GM18909 (cell line): ENCODE measurements around the gene LRRC32.
"Not testable (repeated sequence)": the region's sequence is repeated elsewhere in the genome, so short reads cannot be mapped to it uniquely, and the experiment has no call there.

Source experiments
- ATAC-seq: cut with Tn5 transposase; IDR thresholded peaks from one replicate; pipeline ENCODE4 v1.9.1; 2021; ENCODE audit warnings: mild to moderate bottlenecking; ENCODE audit not compliant: unreplicated experiment, poor library complexity

LRRC32 gene

GRCh38 chr11:76654298-76654851, 16.2 kb downstream of the LRRC32 start:
- ATAC-seq: no peak

GRCh38 chr11:76653674-76654284, 16.8 kb downstream of the LRRC32 start:
- no peak for ATAC-seq

- ATAC-seq: no peak
Observed at GRCh38 chr11:76653012-76653673, 17.4 kb downstream of the LRRC32 start.

- no peak for ATAC-seq
Observed at GRCh38 chr11:76649851-76650372, 20.6 kb downstream of the LRRC32 start.

GRCh38 chr11:76649011-76649410, 21.5 kb downstream of the LRRC32 start:
- ATAC-seq: no peak

GRCh38 chr11:76648061-76648460, 22.5 kb downstream of the LRRC32 start:
- no peak for ATAC-seq

GRCh38 chr11:76646882-76647534, 23.5 kb downstream of the LRRC32 start:
- no peak for ATAC-seq

- ATAC-seq: no peak
Observed at GRCh38 chr11:76644591-76644990, 26.0 kb downstream of the LRRC32 start.

- not testable (repeated sequence) for ATAC-seq
Observed at GRCh38 chr11:76643711-76644110, 26.8 kb downstream of the LRRC32 start.

GRCh38 chr11:76642341-76642740, 28.2 kb downstream of the LRRC32 start:
- ATAC-seq: no peak

GRCh38 chr11:76641905-76642304, 28.6 kb downstream of the LRRC32 start:
- ATAC-seq: no peak

GRCh38 chr11:76640501-76640900, 30.0 kb downstream of the LRRC32 start:
- no peak for ATAC-seq

GRCh38 chr11:76639621-76640020, 30.9 kb downstream of the LRRC32 start:
- ATAC-seq: no peak

GRCh38 chr11:76638270-76639197, 32.0 kb downstream of the LRRC32 start:
- ATAC-seq: no peak

GRCh38 chr11:76637491-76638269, 32.9 kb downstream of the LRRC32 start:
- peak; percentile 92 for ATAC-seq

GRCh38 chr11:76636826-76637460, 33.6 kb downstream of the LRRC32 start:
- ATAC-seq: no peak

- ATAC-seq: no peak
Observed at GRCh38 chr11:76635991-76636738, 34.4 kb downstream of the LRRC32 start.

- ATAC-seq: no peak
Observed at GRCh38 chr11:76634886-76635285, 35.7 kb downstream of the LRRC32 start.
